ENCODE results near the gene KRTAP5-8. TPM values are rescaled to one million over a fixed set of nuclear protein-coding genes. Genes with fewer than 3 reads are reported as not detected.

KRTAP5-8 gene
- total and polyA plus RNA-seq, 2 experiments from 2014 or later = not detected

DNA sequence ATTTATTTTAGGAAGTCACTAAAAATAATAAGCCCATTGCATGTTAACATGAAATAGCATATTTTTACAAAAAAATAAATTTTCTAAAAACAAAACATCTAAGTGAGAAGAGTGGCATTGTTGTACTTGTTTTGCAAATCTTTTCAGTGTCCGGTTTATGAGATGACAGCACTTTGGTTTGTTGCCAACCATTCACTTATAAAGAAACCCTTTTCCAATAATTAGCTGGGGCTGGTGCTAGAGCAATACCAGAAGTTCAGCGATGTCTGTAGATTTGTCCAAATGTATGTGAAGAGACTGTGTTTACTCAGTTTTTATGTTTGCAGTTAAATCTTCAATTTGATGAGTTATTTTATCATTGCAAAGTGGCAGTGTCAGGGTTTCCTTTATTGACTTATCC lies 32.8 kb upstream of the KRTAP5-8 start:
- Histone ChIP-seq H2AFZ (no peak overlapping the region), H3K4me1 (ENCODE audit: insufficient read depth) (no peaks in the 10 kb centered on the region), H3K27ac (no peak overlapping the region), H3K27me3 (replicated peaks; ENCODE audit: insufficient read depth) (no peaks in the 10 kb centered on the region), H3K9me3 (ENCODE audit: low read depth) (no peaks in the 10 kb centered on the region), H4K20me1 (ENCODE audit: insufficient read depth) (no peaks in the 10 kb centered on the region), H3F3A (ENCODE audit: insufficient read depth) (no peaks in the 10 kb centered on the region), H3K9ac (no peak overlapping the region), H3K79me2 (ENCODE audit: insufficient read depth) (no peaks in the 10 kb centered on the region), H3K36me3 (ENCODE audit: low read depth) (no peaks in the 10 kb centered on the region; the same call in 1 of the 2 replicates), H3K4me3 (no peak overlapping the region), H3K9me2 (ENCODE audit: insufficient read depth) (no peaks in the 10 kb centered on the region), H3K4me2 (ENCODE audit: unreplicated experiment) (no peak overlapping the region)
- in situ Hi-C loops (cut with MboI) = no loop called here
- no peak for DNase-seq
- TF ChIP-seq EZH2 (IDR thresholded peaks at IDR 0.05; ENCODE audit: insufficient read depth, poor library complexity, severe bottlenecking) (no peak), EZH2phosphoT487 (IDR thresholded peaks at IDR 0.05; ENCODE audit: insufficient read depth, low read depth) (no peak)
- WGBS, 2 experiments (ENCODE audit: low coverage in 1 of 2, low lambda C conversion rate in 2 of 2, missing lambda C conversion rate in 2 of 2) = 48 to 49% methylated on average over 2 of the region's 2 CpGs

DNA sequence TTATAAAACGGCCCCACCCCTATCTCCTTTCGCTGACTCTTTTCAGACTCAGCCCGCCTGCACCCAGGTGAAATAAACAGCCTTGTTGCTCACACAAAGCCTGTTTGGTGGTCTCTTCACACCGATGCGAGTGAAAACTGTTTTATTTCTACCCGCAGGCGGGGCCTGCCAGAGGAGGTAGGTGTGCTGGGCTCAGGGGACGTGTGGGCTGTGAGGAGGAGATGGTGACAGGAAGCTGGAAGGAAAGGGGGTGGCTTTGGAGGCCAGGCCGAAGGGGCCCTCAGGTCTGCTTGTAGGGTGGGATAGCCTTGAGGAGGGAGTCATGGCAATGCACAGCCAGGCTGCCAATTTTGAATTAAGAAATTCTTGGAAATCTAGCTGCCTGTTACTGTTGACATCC lies 32.0 kb upstream of the KRTAP5-8 start:
- H3K9ac ChIP-seq = no peak overlapping the region
- H3K79me2 ChIP-seq (ENCODE audit: insufficient read depth) = no peaks in the 10 kb centered on the region
- H3F3A ChIP-seq (ENCODE audit: insufficient read depth) = no peaks in the 10 kb centered on the region
- in situ Hi-C loops (cut with MboI) = no loop called here
- H3K27ac ChIP-seq = no peak overlapping the region
- H3K4me3 ChIP-seq = no peak overlapping the region
- no peaks in the 10 kb centered on the region for H3K36me3 ChIP-seq (ENCODE audit: low read depth)
- H4K20me1 ChIP-seq (ENCODE audit: insufficient read depth) = no peaks in the 10 kb centered on the region
- H3K9me3 ChIP-seq (ENCODE audit: low read depth) = no peaks in the 10 kb centered on the region
- TF ChIP-seq EZH2 (IDR thresholded peaks at IDR 0.05; ENCODE audit: insufficient read depth, poor library complexity, severe bottlenecking) (no peak), EZH2phosphoT487 (IDR thresholded peaks at IDR 0.05; ENCODE audit: insufficient read depth, low read depth) (no peak)
- H3K27me3 ChIP-seq (replicated peaks; ENCODE audit: insufficient read depth) = no peaks in the 10 kb centered on the region
- H2AFZ ChIP-seq = no peak overlapping the region
- WGBS, 2 experiments (ENCODE audit: low coverage in 1 of 2, low lambda C conversion rate in 2 of 2, missing lambda C conversion rate in 2 of 2) = 89 to 90% methylated on average over 9 of the region's 9 CpGs
- DNase-seq = no peak
- H3K4me1 ChIP-seq (ENCODE audit: insufficient read depth) = no peaks in the 10 kb centered on the region
- H3K4me2 ChIP-seq (ENCODE audit: unreplicated experiment) = no peak overlapping the region
- H3K9me2 ChIP-seq (ENCODE audit: insufficient read depth) = no peaks in the 10 kb centered on the region

GRCh38 chr11:71507102-71507501 lies 30.7 kb upstream of the KRTAP5-8 start:
- DNase-seq = no peak
- Histone ChIP-seq H3K4me3 (no peak overlapping the region), H3K9me3 (ENCODE audit: low read depth) (no peaks in the 10 kb centered on the region), H3K27ac (no peak overlapping the region), H3K27me3 (replicated peaks; ENCODE audit: insufficient read depth) (no peaks in the 10 kb centered on the region), H3K36me3 (ENCODE audit: low read depth) (no peaks in the 10 kb centered on the region), H3F3A (ENCODE audit: insufficient read depth) (no peaks in the 10 kb centered on the region), H3K9me2 (ENCODE audit: insufficient read depth) (no peaks in the 10 kb centered on the region), H2AFZ (no peak overlapping the region), H3K4me1 (ENCODE audit: insufficient read depth) (no peaks in the 10 kb centered on the region), H3K79me2 (ENCODE audit: insufficient read depth) (no peaks in the 10 kb centered on the region), H3K9ac (no peak overlapping the region), H3K4me2 (ENCODE audit: unreplicated experiment) (no peak overlapping the region), H4K20me1 (ENCODE audit: insufficient read depth) (no peaks in the 10 kb centered on the region)
- TF ChIP-seq EZH2phosphoT487 (IDR thresholded peaks at IDR 0.05; ENCODE audit: insufficient read depth, low read depth) (no peak), EZH2 (IDR thresholded peaks at IDR 0.05; ENCODE audit: insufficient read depth, poor library complexity, severe bottlenecking) (no peak)
- WGBS, 2 experiments (ENCODE audit: low coverage in 1 of 2, low lambda C conversion rate in 2 of 2, missing lambda C conversion rate in 2 of 2) = 86 to 93% methylated on average over 5 of the region's 5 CpGs
- in situ Hi-C loops (cut with MboI) = no loop called here

DNA sequence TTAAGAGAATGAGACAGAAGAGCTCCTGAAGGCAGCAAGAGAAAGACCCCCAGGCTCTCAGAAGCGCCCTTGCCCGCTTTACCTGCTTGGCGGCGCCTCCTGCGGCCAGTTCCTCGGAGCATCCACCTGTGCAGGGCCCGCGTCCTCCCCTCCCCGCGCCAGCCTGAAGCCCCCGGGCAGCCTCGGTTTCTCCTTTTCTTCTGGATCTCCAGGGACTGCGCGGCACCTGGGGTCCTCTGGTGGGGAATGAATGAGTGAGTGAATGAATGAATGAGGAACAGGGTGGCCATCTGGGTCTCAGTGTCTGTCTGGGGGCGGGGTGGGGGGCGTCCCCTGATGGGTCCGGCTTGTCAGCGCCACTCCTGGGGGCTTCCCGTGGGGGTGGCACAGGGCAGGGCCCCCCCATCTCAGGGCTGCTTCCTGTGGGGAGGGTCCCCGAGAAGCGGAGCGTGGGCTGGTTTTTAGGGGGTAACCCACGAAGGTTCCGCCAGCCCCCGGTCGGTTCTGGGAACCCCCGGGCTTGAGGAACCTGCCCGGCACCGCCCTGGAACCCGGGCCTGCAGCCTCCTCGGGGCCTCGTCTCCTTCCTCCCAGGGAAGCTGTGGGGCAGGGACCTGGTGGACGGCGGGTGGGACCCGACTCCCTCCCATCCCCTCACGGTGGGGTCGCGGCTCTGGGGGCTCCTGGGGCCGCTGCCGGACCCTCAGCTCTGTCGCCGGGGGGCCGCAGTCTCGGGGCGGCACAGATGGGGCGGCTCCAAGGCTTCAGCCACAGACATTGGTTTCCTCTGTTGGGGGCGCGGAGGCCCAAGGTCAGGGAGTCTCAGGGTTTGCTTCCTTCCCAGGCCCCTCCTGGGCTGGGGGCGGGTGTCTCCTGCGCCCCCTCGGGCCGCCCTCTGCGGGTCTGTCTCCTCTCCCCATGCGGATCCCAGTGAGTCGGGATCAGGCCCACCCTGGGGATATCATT lies 19.0 kb upstream of the KRTAP5-8 start:
- no peaks in the 10 kb centered on the region for H3K36me3 ChIP-seq (ENCODE audit: low read depth)
- no peak overlapping the region for H3K27ac ChIP-seq
- no peak overlapping the region for H3K9ac ChIP-seq
- no peaks in the 10 kb centered on the region for H3K9me2 ChIP-seq (ENCODE audit: insufficient read depth)
- TF ChIP-seq EZH2 (IDR thresholded peaks at IDR 0.05; ENCODE audit: insufficient read depth, poor library complexity, severe bottlenecking) = no peak
- TF ChIP-seq EZH2phosphoT487 (IDR thresholded peaks at IDR 0.05; ENCODE audit: insufficient read depth, low read depth) = no peak
- H3K4me2 ChIP-seq (ENCODE audit: unreplicated experiment) = no peak overlapping the region
- 79 to 81% methylated on average over 44 to 53 of the region's 55 CpGs for WGBS, 2 experiments (ENCODE audit: low coverage in 1 of 2, low lambda C conversion rate in 2 of 2, missing lambda C conversion rate in 2 of 2)
- DNase-seq = no peak
- no peaks in the 10 kb centered on the region for H3F3A ChIP-seq (ENCODE audit: insufficient read depth)
- in situ Hi-C loops (cut with MboI) = no loop called here
- H3K27me3 ChIP-seq (replicated peaks; ENCODE audit: insufficient read depth) = no peaks in the 10 kb centered on the region
- H3K4me3 ChIP-seq = no peak overlapping the region
- H3K9me3 ChIP-seq (ENCODE audit: low read depth) = no peaks in the 10 kb centered on the region
- no peak overlapping the region for H2AFZ ChIP-seq
- no peaks in the 10 kb centered on the region for H3K79me2 ChIP-seq (ENCODE audit: insufficient read depth)
- no peaks in the 10 kb centered on the region for H3K4me1 ChIP-seq (ENCODE audit: insufficient read depth)
- H4K20me1 ChIP-seq (ENCODE audit: insufficient read depth) = no peaks in the 10 kb centered on the region
